ENCODE results near the gene OR4D9.
"Not testable (repeated sequence)": the region's sequence is repeated elsewhere in the genome, so short reads cannot be mapped to it uniquely, and the experiment has no call there.

Gene OR4D9

GRCh38 chr11:59501931-59502330 lies 9.4 kb upstream of the OR4D9 start:
- DNase-seq (ENCODE audit: low spot score): peak; percentile 15
- TF ChIP-seq CTCF (IDR thresholded peaks at IDR 0.05; ENCODE audit: extremely low read depth, insufficient read depth, missing control alignments): no peak
- in situ Hi-C loops (cut with MboI; ENCODE audit: low pct_unique_long_range_greater_than_20kb, low sequenced_read_pairs, unreplicated experiment): no loop called here

DNA sequence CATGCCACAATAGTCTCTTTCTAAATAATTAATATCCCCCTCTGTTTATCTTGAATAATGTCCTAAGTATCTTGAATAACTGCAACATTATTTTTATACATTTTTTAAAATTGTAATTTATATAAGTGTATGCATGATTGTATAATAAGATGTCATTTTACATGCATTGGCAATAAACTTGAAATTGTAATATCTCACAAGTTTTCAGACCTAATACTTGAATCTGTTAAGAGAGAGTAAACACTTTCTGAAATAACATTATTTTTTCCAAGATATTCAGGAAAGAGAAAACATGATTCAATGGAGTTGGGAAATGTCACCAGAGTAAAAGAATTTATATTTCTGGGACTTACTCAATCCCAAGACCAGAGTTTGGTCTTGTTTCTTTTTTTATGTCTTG lies 8.1 kb upstream of the OR4D9 start, which contains the start of gene OR4D11:
Gene OR4D11, plus strand, starts transcription at position 301 of the 400 bp plus-strand sequence. Its CDS starts 0 bp downstream, at position 301.
- in situ Hi-C loops (cut with MboI; ENCODE audit: low pct_unique_long_range_greater_than_20kb, low sequenced_read_pairs, unreplicated experiment): no loop called here
- no peak for TF ChIP-seq CTCF (IDR thresholded peaks at IDR 0.05; ENCODE audit: extremely low read depth, insufficient read depth, missing control alignments)

GRCh38 chr11:59511675-59512074 lies 336 bp downstream of the OR4D9 start:
- no peak for DNase-seq (ENCODE audit: low spot score)
- in situ Hi-C loops (cut with MboI; ENCODE audit: low pct_unique_long_range_greater_than_20kb, low sequenced_read_pairs, unreplicated experiment): no loop called here
- TF ChIP-seq CTCF (IDR thresholded peaks at IDR 0.05; ENCODE audit: extremely low read depth, insufficient read depth, missing control alignments): no peak

More for the DNA sequence above, 8.1 kb upstream of the OR4D9 start, which contains the start of gene OR4D11:
- no peak for DNase-seq (ENCODE audit: low spot score)

DNA sequence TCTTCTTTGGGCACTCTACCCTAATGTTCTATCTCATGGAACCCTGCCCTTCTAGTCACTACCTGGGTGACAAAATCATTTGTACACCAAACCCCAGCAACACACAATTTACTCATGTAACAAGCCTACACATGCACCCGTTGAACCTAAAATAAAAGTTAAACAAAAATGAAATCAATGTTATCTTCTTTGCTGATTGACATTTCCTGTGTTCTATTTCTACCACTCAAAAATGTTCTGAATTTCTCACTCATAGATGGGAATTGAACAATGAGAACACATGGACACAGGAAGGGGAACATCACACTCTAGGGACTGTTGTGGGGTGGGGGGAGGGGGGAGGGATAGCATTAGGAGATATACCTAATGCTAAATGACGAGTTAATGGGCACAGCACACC lies 8.8 kb downstream of the OR4D9 start:
- DNase-seq (ENCODE audit: low spot score); in situ Hi-C loops (cut with MboI; ENCODE audit: low pct_unique_long_range_greater_than_20kb, low sequenced_read_pairs, unreplicated experiment): not testable (repeated sequence)

GRCh38 chr11:59520741-59521140 lies 9.4 kb downstream of the OR4D9 start:
- in situ Hi-C loops (cut with MboI; ENCODE audit: low pct_unique_long_range_greater_than_20kb, low sequenced_read_pairs, unreplicated experiment): no loop called here
- no peak for TF ChIP-seq CTCF (IDR thresholded peaks at IDR 0.05; ENCODE audit: extremely low read depth, insufficient read depth, missing control alignments)
- DNase-seq (ENCODE audit: low spot score): no peak

DNA sequence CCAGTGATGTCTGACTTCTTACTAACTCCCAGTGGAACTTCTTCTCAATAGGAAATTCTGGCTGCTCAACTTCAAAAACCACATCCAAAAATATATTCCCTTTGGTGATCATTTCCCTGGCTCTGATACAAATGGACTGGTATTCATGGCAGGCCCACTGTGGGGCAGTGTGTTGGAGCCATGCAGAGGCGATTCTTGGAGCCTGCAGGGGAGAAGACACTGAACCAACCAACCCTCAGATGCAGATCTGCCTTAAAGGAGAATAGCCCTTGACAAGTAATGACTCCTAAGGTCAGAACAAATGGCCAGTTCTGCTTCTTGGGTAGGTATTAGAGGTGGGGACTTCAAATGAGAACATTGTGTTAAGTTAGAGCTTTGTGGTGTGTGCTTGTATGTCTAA lies 12.2 kb downstream of the OR4D9 start:
- in situ Hi-C loops (cut with MboI; ENCODE audit: low pct_unique_long_range_greater_than_20kb, low sequenced_read_pairs, unreplicated experiment): no loop called here
- DNase-seq (ENCODE audit: low spot score): no peak
- TF ChIP-seq CTCF (IDR thresholded peaks at IDR 0.05; ENCODE audit: extremely low read depth, insufficient read depth, missing control alignments): peak; percentile 1

- DNase-seq (ENCODE audit: low spot score): no peak
- TF ChIP-seq CTCF (IDR thresholded peaks at IDR 0.05; ENCODE audit: extremely low read depth, insufficient read depth, missing control alignments): no peak
- in situ Hi-C loops (cut with MboI; ENCODE audit: low pct_unique_long_range_greater_than_20kb, low sequenced_read_pairs, unreplicated experiment): no loop called here
Observed at GRCh38 chr11:59528711-59529110, 17.4 kb downstream of the OR4D9 start.

Data from GM13977 (cell line).